ENCODE measurements around the gene ACOT7. TPM values are rescaled to one million over a fixed set of nuclear protein-coding genes. Genes with fewer than 3 reads are reported as not detected.

The ACOT7 gene
- total RNA-seq, 1 experiment from 2014 or later: 120 TPM

- in situ Hi-C loops (cut with HindIII; ENCODE audit: low pct_unique_long_range_greater_than_20kb, low sequenced_read_pairs) (no loop called here), intact Hi-C loops (cut with micrococcal nuclease; ENCODE audit: unreplicated experiment) (no loop called here)
- no peaks in the 10 kb centered on the region for H3K27me3 ChIP-seq (ENCODE audit: control insufficient read depth, insufficient read depth, low read length)
- TF ChIP-seq, protein P1, sequence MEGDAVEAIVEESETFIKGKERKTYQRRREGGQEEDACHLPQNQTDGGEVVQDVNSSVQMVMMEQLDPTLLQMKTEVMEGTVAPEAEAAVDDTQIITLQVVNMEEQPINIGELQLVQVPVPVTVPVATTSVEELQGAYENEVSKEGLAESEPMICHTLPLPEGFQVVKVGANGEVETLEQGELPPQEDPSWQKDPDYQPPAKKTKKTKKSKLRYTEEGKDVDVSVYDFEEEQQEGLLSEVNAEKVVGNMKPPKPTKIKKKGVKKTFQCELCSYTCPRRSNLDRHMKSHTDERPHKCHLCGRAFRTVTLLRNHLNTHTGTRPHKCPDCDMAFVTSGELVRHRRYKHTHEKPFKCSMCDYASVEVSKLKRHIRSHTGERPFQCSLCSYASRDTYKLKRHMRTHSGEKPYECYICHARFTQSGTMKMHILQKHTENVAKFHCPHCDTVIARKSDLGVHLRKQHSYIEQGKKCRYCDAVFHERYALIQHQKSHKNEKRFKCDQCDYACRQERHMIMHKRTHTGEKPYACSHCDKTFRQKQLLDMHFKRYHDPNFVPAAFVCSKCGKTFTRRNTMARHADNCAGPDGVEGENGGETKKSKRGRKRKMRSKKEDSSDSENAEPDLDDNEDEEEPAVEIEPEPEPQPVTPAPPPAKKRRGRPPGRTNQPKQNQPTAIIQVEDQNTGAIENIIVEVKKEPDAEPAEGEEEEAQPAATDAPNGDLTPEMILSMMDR (IDR thresholded peaks at IDR 0.05): no peak
- TF ChIP-seq, protein P2, sequence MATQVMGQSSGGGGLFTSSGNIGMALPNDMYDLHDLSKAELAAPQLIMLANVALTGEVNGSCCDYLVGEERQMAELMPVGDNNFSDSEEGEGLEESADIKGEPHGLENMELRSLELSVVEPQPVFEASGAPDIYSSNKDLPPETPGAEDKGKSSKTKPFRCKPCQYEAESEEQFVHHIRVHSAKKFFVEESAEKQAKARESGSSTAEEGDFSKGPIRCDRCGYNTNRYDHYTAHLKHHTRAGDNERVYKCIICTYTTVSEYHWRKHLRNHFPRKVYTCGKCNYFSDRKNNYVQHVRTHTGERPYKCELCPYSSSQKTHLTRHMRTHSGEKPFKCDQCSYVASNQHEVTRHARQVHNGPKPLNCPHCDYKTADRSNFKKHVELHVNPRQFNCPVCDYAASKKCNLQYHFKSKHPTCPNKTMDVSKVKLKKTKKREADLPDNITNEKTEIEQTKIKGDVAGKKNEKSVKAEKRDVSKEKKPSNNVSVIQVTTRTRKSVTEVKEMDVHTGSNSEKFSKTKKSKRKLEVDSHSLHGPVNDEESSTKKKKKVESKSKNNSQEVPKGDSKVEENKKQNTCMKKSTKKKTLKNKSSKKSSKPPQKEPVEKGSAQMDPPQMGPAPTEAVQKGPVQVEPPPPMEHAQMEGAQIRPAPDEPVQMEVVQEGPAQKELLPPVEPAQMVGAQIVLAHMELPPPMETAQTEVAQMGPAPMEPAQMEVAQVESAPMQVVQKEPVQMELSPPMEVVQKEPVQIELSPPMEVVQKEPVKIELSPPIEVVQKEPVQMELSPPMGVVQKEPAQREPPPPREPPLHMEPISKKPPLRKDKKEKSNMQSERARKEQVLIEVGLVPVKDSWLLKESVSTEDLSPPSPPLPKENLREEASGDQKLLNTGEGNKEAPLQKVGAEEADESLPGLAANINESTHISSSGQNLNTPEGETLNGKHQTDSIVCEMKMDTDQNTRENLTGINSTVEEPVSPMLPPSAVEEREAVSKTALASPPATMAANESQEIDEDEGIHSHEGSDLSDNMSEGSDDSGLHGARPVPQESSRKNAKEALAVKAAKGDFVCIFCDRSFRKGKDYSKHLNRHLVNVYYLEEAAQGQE (IDR thresholded peaks at IDR 0.05; ENCODE audit: insufficient read depth in 1 of 2, low read depth in 2 of 2, low read length in 1 of 2): no peak
- no peak for TF ChIP-seq TCF7L2 (IDR thresholded peaks at IDR 0.05; ENCODE audit: low read depth, low read length)
- TF ChIP-seq POLR2AphosphoS5 (IDR thresholded peaks at IDR 0.05; ENCODE audit: low read depth, low read length): no peak
- TF ChIP-seq SIN3A (IDR thresholded peaks at IDR 0.05; ENCODE audit: borderline replicate concordance, insufficient read depth, low read depth, low read length): no peak
- ChIA-PET CTCF (interaction anchor here (0.7 kb wide), 1 partner anchor 33 kb away, joined by 3 read pairs; no protein-coding TSS in a partner anchor), POLR2A (no interaction called here)
- H3K4me3 ChIP-seq (ENCODE audit: low read depth in 2 of 2, low read length in 2 of 2): no peak overlapping the region
- ATAC-seq (no peak), DNase-seq (ENCODE audit: low read depth, low spot score) (no peak)
- H3K36me3 ChIP-seq (ENCODE audit: control insufficient read depth, insufficient read depth, low read length): no peaks in the 10 kb centered on the region
- peaks cover 14% of the 10 kb centered on the region for H3K4me1 ChIP-seq (ENCODE audit: control insufficient read depth, insufficient read depth, low read length)
- no peaks in the 10 kb centered on the region for H3K9me3 ChIP-seq (ENCODE audit: control insufficient read depth, insufficient read depth, low read depth, low read length)
- no peak overlapping the region for H3K27ac ChIP-seq (ENCODE audit: low read length)
- no TSS peak for BruUV-seq (replicated peaks)
Observed at GRCh38 chr1:6435547-6435946, 42.0 kb upstream of the ACOT7 start.

DNA sequence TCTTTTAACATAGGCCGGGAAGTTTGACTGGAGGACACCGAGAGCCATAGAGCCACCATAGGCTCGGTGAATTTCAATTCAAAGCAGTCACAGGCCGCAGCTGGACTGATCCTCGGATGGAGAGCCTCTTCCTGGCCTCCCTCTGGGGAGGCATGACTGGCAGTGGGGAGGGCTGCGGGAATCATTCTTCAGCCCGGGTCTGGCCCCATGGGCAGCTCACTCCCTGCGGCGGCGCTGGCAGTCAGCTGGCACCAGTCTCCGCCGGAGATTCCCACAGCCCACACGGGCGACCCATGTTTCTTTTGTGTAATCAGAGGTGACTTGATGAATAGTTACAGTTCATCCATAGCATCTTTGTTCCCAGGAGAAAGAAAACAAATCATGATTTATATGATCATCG, 41.6 kb upstream of the ACOT7 start:
- no TSS peak for BruUV-seq (replicated peaks)
- no peaks in the 10 kb centered on the region for H3K27me3 ChIP-seq (ENCODE audit: control insufficient read depth, insufficient read depth, low read length)
- H3K27ac ChIP-seq (ENCODE audit: low read length): no peak overlapping the region
- in situ Hi-C loops (cut with HindIII; ENCODE audit: low pct_unique_long_range_greater_than_20kb, low sequenced_read_pairs): no loop called here
- intact Hi-C loops (cut with micrococcal nuclease; ENCODE audit: unreplicated experiment): no loop called here
- H3K4me1 ChIP-seq (ENCODE audit: control insufficient read depth, insufficient read depth, low read length): peaks cover 14% of the 10 kb centered on the region
- ATAC-seq (no peak), DNase-seq (ENCODE audit: low read depth, low spot score) (no peak)
- H3K4me3 ChIP-seq (ENCODE audit: low read depth in 2 of 2, low read length in 2 of 2): no peak overlapping the region
- H3K9me3 ChIP-seq (ENCODE audit: control insufficient read depth, insufficient read depth, low read depth, low read length): no peaks in the 10 kb centered on the region
- no peaks in the 10 kb centered on the region for H3K36me3 ChIP-seq (ENCODE audit: control insufficient read depth, insufficient read depth, low read length)
- TF ChIP-seq, protein P1 (IDR thresholded peaks at IDR 0.05): no peak
- no peak for TF ChIP-seq POLR2AphosphoS5 (IDR thresholded peaks at IDR 0.05; ENCODE audit: low read depth, low read length)
- TF ChIP-seq TCF7L2 (IDR thresholded peaks at IDR 0.05; ENCODE audit: low read depth, low read length): no peak
- TF ChIP-seq SIN3A (IDR thresholded peaks at IDR 0.05; ENCODE audit: borderline replicate concordance, insufficient read depth, low read depth, low read length): no peak
- TF ChIP-seq, protein P2 (IDR thresholded peaks at IDR 0.05; ENCODE audit: insufficient read depth in 1 of 2, low read depth in 2 of 2, low read length in 1 of 2): no peak
- POLR2A ChIA-PET: no interaction called here
- CTCF ChIA-PET: no interaction called here

Measured in Panc1 (cell line).